ENCODE results near the gene AKR1B1. TPM values are rescaled to one million over a fixed set of nuclear protein-coding genes. Genes with fewer than 3 reads are reported as not detected.

Gene AKR1B1
- total RNA-seq, 1 experiment from 2014 or later = 166 TPM

GRCh38 chr7:134432296-134433152 is 26.4 kb downstream of the AKR1B1 start:
- H3K36me3 Mint-ChIP-seq (ENCODE audit: insufficient read depth in 1 of 3, low read depth in 3 of 3) = no peaks in the 10 kb centered on the region
- H3K4ac ChIP-seq (ENCODE audit: low read depth, low read length) = no peak overlapping the region
- peak overlapping the region; percentile 49 for H3K4me2 ChIP-seq (ENCODE audit: insufficient read depth, insufficient read length, low read length)
- no peak overlapping the region for H3T11ph ChIP-seq (ENCODE audit: low read length)
- H3K14ac ChIP-seq (ENCODE audit: insufficient read depth, low read length) = no peak overlapping the region
- H2BK12ac ChIP-seq (ENCODE audit: insufficient read length, low read depth, low read length) = no peak overlapping the region
- no peaks in the 10 kb centered on the region; a peak in 1 of 5 replicates for H3K9me3 Mint-ChIP-seq
- no peak overlapping the region for H3K56ac ChIP-seq (ENCODE audit: insufficient read length, low read depth, low read length)
- no peak overlapping the region for H2BK120ac ChIP-seq (ENCODE audit: low read depth, low read length, poor library complexity, severe bottlenecking)
- no peaks in the 10 kb centered on the region for H4K20me1 ChIP-seq (ENCODE audit: control insufficient read depth, insufficient read depth, insufficient read length)
- no peak overlapping the region for H4K5ac ChIP-seq (ENCODE audit: insufficient read length, low read depth, low read length)
- no peaks in the 10 kb centered on the region for H3K79me2 ChIP-seq (ENCODE audit: insufficient read depth, low read length)
- H3K23ac ChIP-seq (ENCODE audit: insufficient read length, low read depth, low read length) = no peak overlapping the region
- WGBS (ENCODE audit: extremely low coverage, insufficient read length, low lambda C conversion rate) = no CpG with 5 or more reads among the region's 31 CpGs
- no peaks in the 10 kb centered on the region for H3K79me1 ChIP-seq (ENCODE audit: insufficient read depth, low read depth, low read length, poor library complexity, severe bottlenecking)
- no peak overlapping the region for H2AK5ac ChIP-seq (ENCODE audit: insufficient read length, low read length)
- no peaks in the 10 kb centered on the region for H3K23me2 ChIP-seq (ENCODE audit: insufficient read length, low read depth, low read length, poor library complexity, severe bottlenecking)
- TF ChIP-seq CTCF (conservative IDR thresholded peaks at IDR 0.05) = peak; percentile 87
- peak overlapping the region; percentile 77 to 80 for H3K4me3 Mint-ChIP-seq
- H3K27me3 ChIP-seq (ENCODE audit: insufficient read depth, low read length) = no peaks in the 10 kb centered on the region; the same call in none of the 2 replicates
- H3K4me1 ChIP-seq (ENCODE audit: insufficient read depth, low read length) = no peaks in the 10 kb centered on the region
- DNase-seq = peak; percentile 92
- no peak overlapping the region for H2BK20ac ChIP-seq (ENCODE audit: low read depth, low read length, poor library complexity, severe bottlenecking)
- H3K18ac ChIP-seq (ENCODE audit: insufficient read length, low read depth, low read length) = no peak overlapping the region
- no peak overlapping the region for H4K8ac ChIP-seq (replicated peaks; ENCODE audit: insufficient read length, low read depth, low read length)
- peaks cover 5 to 8% of the 10 kb centered on the region in 2 experiments for H3K4me1 Mint-ChIP-seq
- no peak overlapping the region for H2BK5ac ChIP-seq (ENCODE audit: insufficient read length, low read length)
- H2BK15ac ChIP-seq (ENCODE audit: low read depth, low read length) = no peak overlapping the region
- peak overlapping the region in 1 of 3 experiments; percentile 87; a peak in 1 of 7 replicates for H3K27ac Mint-ChIP-seq
- no peak overlapping the region for H4K91ac ChIP-seq (ENCODE audit: insufficient read length, low read depth, low read length)
- no peaks in the 10 kb centered on the region for H3K9me3 ChIP-seq (ENCODE audit: control insufficient read depth, low read depth, low read length)
- no peak overlapping the region for H2AFZ ChIP-seq (ENCODE audit: low read length)
- peaks cover 15% of the 10 kb centered on the region for H3K27me3 Mint-ChIP-seq (ENCODE audit: low read depth)
- H3K27ac ChIP-seq (ENCODE audit: insufficient read length, low read depth, low read length) = no peak overlapping the region
- no peak overlapping the region for H3K9ac ChIP-seq (ENCODE audit: extremely low read depth, insufficient read length, low read length)

Data from H9 (cell line).